Panc1 (cell line): ENCODE results near the gene ENDOV.

Experiments
- POLR2AphosphoS5 ChIP-seq: IDR thresholded peaks from 2 replicates; pipeline ENCODE4 v1.6.1; 2012; ENCODE audit warnings: mild to moderate bottlenecking, low read depth, low read length, moderate library complexity
- TF ChIP-seq, protein P1 (sequence below): fragments of 450-650 bp; IDR thresholded peaks from 2 replicates; pipeline ENCODE4 v1.5.1; 2017; ENCODE audit warnings: mild to moderate bottlenecking

DNA sequence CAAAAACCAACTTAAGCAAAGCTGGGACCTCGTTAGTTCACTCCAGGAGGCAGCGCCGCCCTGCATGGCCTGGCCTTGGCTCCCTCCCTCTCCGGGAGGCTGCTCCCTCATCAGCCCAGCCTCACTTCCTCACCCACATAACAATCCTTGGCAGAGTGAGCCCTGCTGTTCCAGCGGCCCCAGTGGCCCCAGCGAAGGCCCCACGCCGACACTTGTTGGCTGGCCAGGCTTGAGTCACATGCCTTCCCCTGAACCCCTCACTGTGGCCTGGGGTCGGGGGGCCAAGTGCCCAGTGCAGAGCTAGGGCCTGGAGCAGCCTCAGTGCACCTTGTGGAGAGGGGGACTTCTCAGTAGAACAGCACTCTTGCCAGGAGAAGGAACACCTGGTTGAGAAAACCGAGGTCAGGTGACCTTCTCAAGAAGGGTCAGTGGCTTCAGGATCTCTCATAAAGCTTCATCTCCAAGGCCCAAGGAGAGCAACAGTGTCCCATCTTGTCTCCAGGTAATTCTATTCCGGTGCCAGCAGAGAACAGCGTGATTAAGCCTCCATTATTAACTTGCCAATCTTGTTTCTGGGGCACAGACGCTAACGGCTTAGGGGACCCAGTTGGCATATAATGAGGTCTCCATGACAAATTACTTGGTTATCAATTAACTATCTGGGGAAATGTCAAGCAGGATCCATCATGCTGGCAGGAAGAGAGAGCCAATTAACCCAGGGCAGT is 26.8 kb downstream of the ENDOV start:
- TF ChIP-seq, protein P1, sequence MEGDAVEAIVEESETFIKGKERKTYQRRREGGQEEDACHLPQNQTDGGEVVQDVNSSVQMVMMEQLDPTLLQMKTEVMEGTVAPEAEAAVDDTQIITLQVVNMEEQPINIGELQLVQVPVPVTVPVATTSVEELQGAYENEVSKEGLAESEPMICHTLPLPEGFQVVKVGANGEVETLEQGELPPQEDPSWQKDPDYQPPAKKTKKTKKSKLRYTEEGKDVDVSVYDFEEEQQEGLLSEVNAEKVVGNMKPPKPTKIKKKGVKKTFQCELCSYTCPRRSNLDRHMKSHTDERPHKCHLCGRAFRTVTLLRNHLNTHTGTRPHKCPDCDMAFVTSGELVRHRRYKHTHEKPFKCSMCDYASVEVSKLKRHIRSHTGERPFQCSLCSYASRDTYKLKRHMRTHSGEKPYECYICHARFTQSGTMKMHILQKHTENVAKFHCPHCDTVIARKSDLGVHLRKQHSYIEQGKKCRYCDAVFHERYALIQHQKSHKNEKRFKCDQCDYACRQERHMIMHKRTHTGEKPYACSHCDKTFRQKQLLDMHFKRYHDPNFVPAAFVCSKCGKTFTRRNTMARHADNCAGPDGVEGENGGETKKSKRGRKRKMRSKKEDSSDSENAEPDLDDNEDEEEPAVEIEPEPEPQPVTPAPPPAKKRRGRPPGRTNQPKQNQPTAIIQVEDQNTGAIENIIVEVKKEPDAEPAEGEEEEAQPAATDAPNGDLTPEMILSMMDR, result no peak
- TF ChIP-seq POLR2AphosphoS5, result no peak
